ENCODE measurements around the gene PPFIA2.

PPFIA2 gene

DNA sequence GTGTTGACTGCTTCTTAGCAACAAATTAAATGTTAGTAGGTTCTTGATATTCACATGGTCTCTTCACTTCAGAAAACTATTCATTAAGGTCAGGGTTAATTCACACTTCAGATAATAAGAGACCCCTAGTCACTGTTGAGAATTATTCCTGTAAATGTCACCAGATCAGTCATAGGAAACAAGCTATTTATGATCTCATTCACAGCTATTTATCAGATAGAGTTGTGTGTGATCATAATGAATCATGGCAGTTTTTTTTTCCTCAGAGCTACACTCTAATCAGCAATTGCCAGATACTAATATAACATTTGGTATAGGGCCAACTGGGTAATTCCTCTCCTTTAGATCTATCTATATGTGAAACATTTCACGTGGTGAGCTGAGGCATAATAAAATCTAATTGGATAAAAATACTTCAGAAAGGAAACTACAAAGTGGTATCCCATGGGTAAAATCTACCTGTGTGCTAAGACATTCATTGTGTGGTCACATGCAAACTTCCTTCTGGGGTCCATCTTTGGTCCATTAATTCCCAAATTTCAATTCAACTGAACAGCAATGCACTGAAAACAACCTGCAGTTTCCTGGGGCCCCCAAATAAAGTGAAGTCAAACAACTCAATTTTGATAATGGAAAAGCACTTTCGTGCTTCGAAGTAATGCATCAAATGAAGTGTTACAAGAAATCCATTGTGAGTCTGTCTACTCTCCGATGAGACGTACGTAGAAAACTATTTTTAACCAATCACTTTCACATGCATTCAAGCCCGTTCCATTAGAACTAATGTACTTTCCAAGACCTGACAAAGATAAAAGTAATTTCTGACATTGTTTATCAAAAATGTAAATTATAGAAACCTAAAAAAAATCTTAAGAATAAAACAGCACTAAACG is 484.3 kb downstream of the PPFIA2 start:
- DNase-seq (ENCODE audit: low read depth) = no peak

DNA sequence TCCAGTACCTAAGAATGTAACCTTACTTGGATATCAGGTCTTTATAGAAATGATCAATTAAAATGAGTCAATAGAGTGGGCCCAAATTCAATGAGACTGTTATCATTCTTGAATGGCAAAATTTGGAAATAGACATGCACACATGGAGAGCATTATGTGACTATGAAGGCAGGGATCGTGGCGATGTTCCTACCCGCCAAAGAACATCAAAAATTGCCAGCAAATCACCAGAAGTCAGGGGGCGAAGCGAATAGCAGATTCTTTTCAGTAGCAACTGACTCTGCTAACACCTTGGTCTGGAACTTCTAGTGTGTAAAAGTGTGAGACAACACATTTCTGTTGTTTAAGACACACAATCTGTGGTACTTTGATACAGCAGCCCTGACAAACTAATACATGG is 488.8 kb downstream of the PPFIA2 start:
- DNase-seq (ENCODE audit: low read depth) = no peak

DNA sequence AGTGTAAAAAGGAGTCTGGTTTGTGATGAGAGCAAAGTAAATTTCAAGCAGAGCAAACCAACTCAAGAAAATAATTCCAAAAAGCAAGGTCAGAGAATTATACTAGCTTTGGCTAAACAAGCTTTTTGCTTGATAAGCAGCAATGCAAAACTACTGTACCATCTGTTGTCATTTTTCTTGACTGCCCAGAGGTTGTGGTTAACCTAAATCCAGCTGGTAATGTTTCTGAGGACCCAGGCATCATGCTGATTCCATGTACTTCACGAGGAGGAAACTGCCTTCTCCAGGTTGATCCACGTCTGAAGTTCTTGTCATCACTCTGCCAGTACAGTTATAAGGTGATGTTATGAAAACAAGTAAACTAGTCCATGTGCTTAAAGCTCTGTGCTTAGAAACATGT is 496.1 kb downstream of the PPFIA2 start:
- no peak for DNase-seq (ENCODE audit: low read depth)

DNA sequence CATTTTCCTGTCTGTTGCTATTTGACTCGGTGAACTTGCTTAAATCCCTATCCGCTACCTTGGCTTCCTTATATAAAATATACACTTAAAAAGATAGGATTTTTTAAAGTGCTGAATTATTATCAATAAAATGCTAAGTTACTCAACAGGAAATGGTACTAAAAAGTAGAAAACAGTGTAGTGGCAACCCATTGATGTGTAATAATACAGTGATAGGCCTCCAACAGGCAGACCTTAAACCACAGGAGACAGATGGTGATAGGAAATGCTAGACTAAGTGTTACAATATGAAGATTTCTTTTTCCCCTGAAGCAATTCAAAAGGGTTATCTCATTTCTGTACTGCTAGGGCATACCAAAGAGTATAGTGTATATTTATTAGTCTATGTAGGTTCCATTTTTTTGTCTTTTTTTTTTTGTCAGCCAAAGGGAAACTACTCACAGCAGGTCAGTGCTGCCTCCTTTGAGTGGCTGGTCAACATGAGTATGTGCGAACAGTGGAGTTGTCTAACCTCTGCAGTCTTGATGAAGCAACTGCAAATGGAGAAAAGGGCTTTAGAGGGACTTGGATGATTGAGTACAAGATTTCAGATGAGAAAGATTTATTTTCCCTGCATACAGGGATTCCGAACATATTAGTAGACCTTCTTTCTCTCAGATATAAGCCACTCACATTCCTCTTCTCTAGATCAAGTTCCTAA is 497.5 kb downstream of the PPFIA2 start:
- no peak for DNase-seq (ENCODE audit: low read depth)

GRCh38 chr12:81259360-81259759 is 499.8 kb downstream of the PPFIA2 start:
- DNase-seq (ENCODE audit: low read depth) = no peak

DNA sequence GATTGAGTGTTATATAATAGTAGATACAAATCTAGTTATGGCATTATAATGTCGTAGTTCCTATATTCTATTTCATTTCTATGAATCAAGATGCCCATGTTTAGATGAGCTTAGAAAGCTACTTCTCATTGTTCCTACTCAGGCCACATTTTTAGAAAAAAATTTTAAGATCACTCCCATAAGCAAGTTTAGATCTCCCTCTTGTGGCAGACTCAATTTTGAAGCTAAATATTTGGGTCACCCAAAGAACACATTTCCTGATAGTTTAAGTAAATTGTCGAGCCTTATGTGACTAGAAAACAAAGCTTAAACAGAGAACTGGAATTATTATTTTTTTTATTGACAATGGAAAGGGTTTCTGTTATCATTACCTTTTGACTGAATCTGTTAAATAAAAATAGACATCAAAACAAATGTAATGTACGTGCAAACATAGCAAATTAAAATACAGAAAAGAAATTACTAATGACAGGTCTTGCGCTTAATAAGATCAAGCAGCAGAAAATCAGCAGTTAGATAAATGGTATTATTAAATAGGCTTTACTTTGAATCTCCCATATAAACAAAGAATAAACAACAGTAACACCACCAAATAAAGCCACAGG is 501.1 kb downstream of the PPFIA2 start:
- DNase-seq (ENCODE audit: low read depth) = no peak

GRCh38 chr12:81255947-81256346 is 503.2 kb downstream of the PPFIA2 start:
- DNase-seq (ENCODE audit: low read depth) = no peak

DNA sequence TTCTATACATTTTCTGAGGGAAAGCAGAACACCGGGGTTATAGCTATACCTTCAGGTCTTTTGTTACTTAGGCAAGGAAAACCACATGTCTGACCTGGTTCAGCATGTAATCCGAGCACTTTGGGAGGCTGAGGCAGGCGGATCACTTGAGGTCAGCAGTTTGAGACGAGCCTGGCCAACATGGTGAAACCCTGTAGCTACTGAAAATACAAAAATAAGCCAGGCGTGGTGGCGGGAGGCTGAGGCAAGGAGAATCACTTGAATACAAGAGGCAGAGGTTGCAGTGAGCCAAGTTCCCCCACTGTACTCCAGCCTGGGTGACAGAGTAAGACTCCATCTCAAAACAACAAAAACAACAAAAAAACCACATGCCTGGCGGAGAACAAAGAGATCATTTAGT is 503.7 kb downstream of the PPFIA2 start:
- DNase-seq (ENCODE audit: low read depth) = no peak

DNA sequence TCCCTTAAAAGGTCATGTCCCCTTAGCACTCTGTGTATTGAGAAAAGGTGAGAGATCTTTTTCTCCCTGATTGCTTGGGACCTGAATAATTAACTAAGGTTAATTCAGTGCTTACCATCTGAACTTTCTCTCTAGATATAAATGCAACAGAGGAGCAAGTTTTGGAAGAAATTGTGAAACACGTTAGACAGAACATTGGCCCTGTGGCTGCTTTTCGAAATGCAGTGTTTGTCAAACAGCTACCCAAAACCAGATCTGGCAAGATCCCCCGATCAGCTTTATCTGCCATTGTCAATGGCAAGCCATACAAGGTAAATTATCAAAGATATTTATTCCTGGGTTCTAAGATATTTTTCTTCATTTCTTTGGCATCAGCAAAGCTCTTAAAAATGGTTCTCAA is 505.8 kb downstream of the PPFIA2 start:
- DNase-seq (ENCODE audit: low read depth) = no peak

GRCh38 chr12:81252228-81252627 is 506.9 kb downstream of the PPFIA2 start:
- DNase-seq (ENCODE audit: low read depth) = no peak

DNA sequence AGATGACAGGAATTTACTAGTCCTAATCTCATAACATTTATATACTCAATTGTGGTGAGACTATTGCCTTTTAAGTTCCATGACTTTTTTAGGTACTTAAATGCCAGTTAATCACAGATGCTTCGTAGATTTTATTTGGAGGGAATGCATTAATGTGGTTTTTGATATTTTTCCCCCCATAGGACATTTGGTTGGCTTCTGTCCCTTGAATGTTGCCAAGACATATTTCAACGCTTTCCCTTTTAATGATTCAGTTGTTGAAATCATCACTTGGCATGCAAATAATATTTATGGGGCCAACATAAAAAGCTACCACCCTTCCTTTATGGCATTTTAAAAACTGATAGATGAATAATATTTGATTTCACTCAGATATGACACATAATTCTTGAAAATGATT is 509.2 kb downstream of the PPFIA2 start:
- DNase-seq (ENCODE audit: low read depth) = no peak

DNA sequence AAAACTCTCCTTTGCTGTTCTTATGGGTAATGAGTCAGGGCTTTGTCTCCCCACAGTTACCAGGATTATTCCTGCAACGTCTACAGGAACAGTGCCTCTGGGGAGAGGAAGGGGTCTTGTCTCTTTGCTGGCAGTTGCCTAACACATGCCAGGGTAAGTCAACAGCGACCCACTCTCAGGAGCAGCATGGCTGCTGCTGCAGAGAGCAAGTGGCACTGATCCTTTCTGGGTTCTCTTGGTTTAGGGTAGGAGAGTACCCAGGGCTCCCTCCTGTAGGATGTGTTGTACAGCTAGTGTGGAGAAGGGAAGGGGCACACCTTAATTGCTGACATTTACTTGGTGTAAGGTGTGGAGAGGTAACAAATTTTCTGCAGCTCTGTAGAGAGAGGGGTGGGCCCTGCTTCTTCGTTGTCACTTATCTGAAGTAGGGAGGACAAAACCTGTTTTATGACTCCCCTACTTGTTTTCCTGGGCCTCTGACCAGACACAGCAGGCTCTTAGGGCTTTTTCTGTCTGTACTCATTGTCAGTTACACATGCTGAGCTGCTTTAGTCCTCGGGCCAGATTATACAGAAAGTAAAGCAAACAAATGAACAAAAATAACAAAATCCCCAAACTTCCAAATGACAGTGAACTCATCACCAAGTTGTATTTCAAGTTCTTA is 513.1 kb downstream of the PPFIA2 start:
- no peak for DNase-seq (ENCODE audit: low read depth)

DNA sequence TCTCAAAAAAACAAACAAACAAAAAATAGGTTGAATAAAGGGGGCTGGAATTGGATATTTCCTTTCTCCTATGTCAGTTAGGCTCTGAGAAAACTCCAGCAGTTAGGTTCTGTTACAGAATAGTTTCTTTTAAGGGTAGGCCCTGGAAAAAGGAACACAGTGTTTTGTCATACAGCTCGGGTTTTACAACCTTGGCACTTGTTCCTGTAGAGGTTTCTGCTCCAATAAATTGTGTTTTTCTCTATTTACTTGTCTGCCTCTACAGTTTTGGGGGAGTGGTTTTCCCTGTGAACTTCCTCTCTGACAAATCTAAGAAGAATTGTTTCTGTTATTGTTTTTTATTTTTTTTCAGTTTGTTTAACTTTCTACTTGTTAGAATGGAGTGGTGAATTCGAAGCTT is 513.7 kb downstream of the PPFIA2 start:
- no peak for DNase-seq (ENCODE audit: low read depth)

DNA sequence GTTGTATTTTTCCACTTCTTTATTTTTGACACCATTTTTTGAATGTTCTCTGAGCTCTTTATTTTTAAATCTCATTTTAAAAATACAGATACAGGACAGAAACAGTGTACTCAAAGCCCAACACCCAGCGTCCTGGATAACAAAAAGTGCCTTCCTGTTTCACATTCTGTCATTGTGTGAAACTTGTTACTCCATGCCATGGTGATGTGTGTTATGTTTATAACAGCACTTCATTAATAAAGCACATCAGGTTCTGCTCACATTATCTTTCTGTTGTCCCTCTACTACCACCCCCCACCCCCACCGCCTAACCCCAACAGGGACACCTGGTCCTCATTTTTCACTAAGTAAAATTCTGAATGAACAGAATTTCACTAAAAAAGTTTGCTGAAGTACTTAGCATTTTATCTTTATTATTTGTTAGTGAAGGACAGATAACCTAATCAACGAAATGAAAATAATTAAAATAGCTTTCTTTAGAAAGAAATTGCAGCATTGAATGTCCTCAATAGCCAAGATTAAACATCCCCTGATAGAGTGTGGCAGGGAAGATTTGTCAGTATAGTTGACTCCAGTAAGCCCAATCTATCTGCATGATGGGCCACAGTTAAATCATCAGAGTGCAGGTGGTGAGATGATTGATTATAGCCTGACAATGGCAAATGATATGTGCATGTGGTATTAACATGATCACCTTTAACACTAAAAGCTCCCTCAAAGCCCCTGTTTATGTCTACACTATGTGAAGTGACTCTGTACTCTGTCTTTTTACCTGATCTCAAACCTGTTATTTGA is 527.4 kb downstream of the PPFIA2 start:
- DNase-seq (ENCODE audit: low read depth) = no peak

DNA sequence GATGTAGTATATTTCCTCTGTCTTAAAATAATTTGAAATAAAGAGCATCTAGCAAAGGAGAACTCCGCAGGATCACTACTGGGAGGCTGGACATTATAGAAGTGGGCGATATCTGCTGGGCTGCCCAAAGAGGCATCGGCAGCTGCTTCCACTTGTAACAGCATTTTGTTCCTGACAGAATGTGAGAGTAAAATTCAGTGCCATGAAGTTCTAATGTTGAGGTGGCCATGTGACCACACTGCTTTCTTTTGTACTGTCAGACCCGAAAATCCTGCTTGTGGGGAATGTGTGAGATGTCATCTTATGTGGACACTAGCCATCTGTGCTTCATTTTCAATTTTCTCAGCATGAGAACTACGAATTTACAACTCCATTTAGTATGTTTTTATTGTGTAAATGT is 529.4 kb downstream of the PPFIA2 start:
- no peak for DNase-seq (ENCODE audit: low read depth)

- no peak for DNase-seq (ENCODE audit: low read depth)
Measured at GRCh38 chr12:81224626-81225025, 534.5 kb downstream of the PPFIA2 start.

DNA sequence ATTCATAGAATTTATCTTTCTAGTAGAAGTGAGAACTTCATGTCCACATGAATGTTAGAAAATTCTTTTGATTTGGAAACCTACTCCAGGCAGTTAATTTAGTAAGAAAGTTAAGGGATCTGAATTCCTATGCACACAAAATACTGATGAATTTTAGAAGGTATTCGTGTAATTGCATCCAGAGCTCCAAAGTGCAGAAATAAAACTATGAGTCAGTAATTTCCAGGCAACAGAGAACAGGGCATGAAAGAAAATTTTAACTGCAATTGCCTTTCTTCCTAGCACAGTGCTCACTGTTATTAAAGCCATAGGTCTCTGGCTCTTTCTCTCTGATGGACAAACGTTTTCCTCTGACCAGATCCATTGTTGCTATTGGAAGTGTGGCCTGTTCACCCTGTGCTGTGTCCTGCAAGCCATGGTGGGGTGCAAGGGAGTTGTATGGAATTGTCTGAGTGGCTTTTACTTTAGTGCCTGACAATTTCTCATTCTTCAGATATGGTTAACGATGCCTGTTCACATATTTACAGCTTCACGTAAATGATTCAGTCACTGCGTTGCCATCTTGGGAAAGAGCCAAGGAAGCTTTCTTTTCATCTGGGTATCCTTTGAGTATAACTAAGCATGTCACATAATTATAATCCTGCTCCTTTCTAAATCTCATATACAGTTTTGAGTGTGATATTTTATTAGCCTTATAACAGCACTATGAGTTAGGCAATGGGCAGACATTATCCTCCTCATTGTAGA is 536.1 kb downstream of the PPFIA2 start:
- no peak for DNase-seq (ENCODE audit: low read depth)

- DNase-seq (ENCODE audit: low read depth) = no peak
Measured at GRCh38 chr12:81221681-81222080, 537.5 kb downstream of the PPFIA2 start.

- no peak for DNase-seq (ENCODE audit: low read depth)
Measured at GRCh38 chr12:81216739-81217138, 542.4 kb downstream of the PPFIA2 start.

GRCh38 chr12:81212996-81213696 is 546.0 kb downstream of the PPFIA2 start:
- DNase-seq (ENCODE audit: low read depth) = no peak
